ENCODE results near the gene CFB. TPM values are rescaled to one million over a fixed set of nuclear protein-coding genes. Genes with fewer than 3 reads are reported as not detected.

The CFB gene
- total RNA-seq, 1 experiment from 2014 or later: not detected

GRCh38 chr6:31968791-31969711, 23.2 kb downstream of the CFB start:
- Histone ChIP-seq H3K4me1 (ENCODE audit: insufficient read depth, low read length) (peaks cover 23% of the 10 kb centered on the region), H2AFZ (ENCODE audit: low read length) (no peak overlapping the region), H3K36me3 (ENCODE audit: low read depth, low read length) (peaks cover 35% of the 10 kb centered on the region), H3K9me3 (ENCODE audit: low read length) (no peaks in the 10 kb centered on the region), H4K20me1 (ENCODE audit: low read length) (no peaks in the 10 kb centered on the region), H3K9ac (ENCODE audit: low read length) (no peak overlapping the region), H3K9me2 (replicated peaks; ENCODE audit: low read length) (no peaks in the 10 kb centered on the region), H3F3A (ENCODE audit: low read length, unreplicated experiment) (no peaks in the 10 kb centered on the region), H3K4me2 (ENCODE audit: low read length) (no peak overlapping the region), H3K27ac (ENCODE audit: low read length) (no peak overlapping the region), H3K27me3 (ENCODE audit: low read length) (no peaks in the 10 kb centered on the region), H3K4me3 (ENCODE audit: low read length) (no peak overlapping the region), H3K79me2 (ENCODE audit: low read length) (peaks cover 38% of the 10 kb centered on the region)
- ChIA-PET CTCF (no interaction called here), POLR2A (ENCODE audit: unreplicated experiment) (no interaction called here)
- TF ChIP-seq EZH2phosphoT487 (IDR thresholded peaks at IDR 0.05; ENCODE audit: borderline replicate concordance, low read length) (no peak), EZH2 (IDR thresholded peaks at IDR 0.05; ENCODE audit: low read length, unreplicated experiment) (no peak), CTCF (conservative IDR thresholded peaks at IDR 0.05; ENCODE audit: low read depth, low read length) (no peak)
- ATAC-seq (no peak), DNase-seq (no peak)
- intact Hi-C loops (cut with micrococcal nuclease): no loop called here
- no TSS peak for BruUV-seq (replicated peaks)

GRCh38 chr6:31969712-31970603, 24.1 kb downstream of the CFB start:
- BruUV-seq (replicated peaks): no TSS peak
- no peak for ATAC-seq
- no peak for TF ChIP-seq EZH2phosphoT487 (IDR thresholded peaks at IDR 0.05; ENCODE audit: borderline replicate concordance, low read length)
- no peak for TF ChIP-seq CTCF (conservative IDR thresholded peaks at IDR 0.05; ENCODE audit: low read depth, low read length)
- no peak for TF ChIP-seq EZH2 (IDR thresholded peaks at IDR 0.05; ENCODE audit: low read length, unreplicated experiment)
- Histone ChIP-seq H3K36me3 (ENCODE audit: low read depth, low read length) (peaks cover 29% of the 10 kb centered on the region), H3K9me2 (replicated peaks; ENCODE audit: low read length) (no peaks in the 10 kb centered on the region), H3K27ac (ENCODE audit: low read length) (no peak overlapping the region), H3K9me3 (ENCODE audit: low read length) (no peaks in the 10 kb centered on the region), H3K9ac (ENCODE audit: low read length) (peak overlapping the region; percentile 90; the same call in 1 of the 2 replicates), H3F3A (ENCODE audit: low read length, unreplicated experiment) (no peaks in the 10 kb centered on the region), H3K4me3 (ENCODE audit: low read length) (peak overlapping the region; percentile 89), H4K20me1 (ENCODE audit: low read length) (no peaks in the 10 kb centered on the region), H2AFZ (ENCODE audit: low read length) (no peak overlapping the region), H3K4me1 (ENCODE audit: insufficient read depth, low read length) (peaks cover 23% of the 10 kb centered on the region), H3K4me2 (ENCODE audit: low read length) (peak overlapping the region; percentile 94), H3K27me3 (ENCODE audit: low read length) (no peaks in the 10 kb centered on the region), H3K79me2 (ENCODE audit: low read length) (peaks cover 44% of the 10 kb centered on the region)
- POLR2A ChIA-PET (ENCODE audit: unreplicated experiment): interaction anchor here (0.6 kb wide), 1 partner anchor 1438 kb away, joined by 3 read pairs; no protein-coding TSS in a partner anchor
- DNase-seq: no peak
- intact Hi-C loops (cut with micrococcal nuclease): loop anchor here (10.0 kb wide), 1 partner anchor 115 kb away; no protein-coding TSS in a partner anchor
- CTCF ChIA-PET: interaction anchor here (0.7 kb wide), 1 partner anchor 18 kb away, joined by 3 read pairs; no protein-coding TSS in a partner anchor
